Hematopoietic multipotent progenitor cell treated with erythropoietin and hydrocortisone succinate and interleukin-3 and kit ligand, for 4 days (in vitro differentiated cells): ENCODE measurements around the gene USP27X.

Source experiments
- DNase-seq: peaks from one replicate; pipeline ENCODE4 v3.0.0-alpha.2; 2015

USP27X gene

DNA sequence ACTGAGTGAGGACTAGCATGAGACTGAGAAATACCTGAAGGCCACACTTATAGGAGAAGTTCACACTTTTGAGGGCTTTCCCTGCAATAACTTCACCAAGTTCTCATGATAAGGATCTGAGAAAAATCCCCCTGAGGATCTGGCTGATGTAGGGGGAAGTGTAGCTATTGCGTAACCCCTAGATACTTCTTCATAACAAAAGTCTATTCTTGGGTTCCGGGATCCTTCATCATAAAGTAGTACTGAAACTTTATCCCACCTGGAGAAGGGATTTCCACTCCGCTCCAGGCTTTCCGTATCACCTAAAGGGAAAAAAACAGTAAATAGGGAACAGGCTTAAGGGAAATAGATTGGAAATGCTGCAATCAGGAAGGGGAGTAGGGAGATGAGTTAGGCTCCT lies 13.3 kb downstream of the USP27X start:
- DNase-seq = peak; percentile 24

DNA sequence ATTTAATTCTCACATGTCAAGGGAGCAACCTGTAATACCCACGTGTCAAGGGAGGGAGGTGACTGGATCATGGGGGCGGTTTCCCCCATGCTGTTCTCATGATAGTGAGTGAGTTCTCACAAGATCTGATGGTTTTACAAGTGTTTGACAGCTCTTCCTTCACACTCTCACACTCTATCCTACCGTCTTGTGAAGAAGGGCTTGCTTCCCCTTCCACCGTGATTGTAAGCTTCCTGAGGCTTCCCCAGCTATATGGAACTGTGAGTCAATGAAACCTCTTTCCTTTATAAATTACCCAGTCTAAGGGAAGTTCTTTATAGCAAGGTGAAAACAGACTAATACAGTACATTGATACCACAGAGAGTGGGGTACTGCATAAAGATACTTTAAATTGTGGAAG lies 17.7 kb downstream of the USP27X start:
- DNase-seq = no peak

DNA sequence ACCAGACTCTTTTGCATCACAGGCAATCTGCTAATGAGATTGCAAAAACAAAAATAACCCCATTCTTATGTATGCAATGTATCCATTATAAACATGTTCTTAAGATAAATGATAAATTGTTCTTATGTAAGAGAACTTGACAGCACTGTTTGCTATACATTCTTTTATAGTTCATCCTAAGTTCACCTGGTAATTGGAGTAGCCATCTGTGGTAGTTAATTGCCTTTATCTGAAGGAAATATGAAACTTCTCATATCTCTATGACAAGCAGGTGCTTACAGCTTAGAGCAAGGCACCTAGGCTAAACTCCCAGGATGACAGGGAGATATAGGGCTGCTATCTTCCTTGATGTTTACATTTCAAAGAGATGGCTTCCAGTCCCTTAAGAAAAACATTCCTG lies 21.8 kb downstream of the USP27X start:
- no peak for DNase-seq

DNA sequence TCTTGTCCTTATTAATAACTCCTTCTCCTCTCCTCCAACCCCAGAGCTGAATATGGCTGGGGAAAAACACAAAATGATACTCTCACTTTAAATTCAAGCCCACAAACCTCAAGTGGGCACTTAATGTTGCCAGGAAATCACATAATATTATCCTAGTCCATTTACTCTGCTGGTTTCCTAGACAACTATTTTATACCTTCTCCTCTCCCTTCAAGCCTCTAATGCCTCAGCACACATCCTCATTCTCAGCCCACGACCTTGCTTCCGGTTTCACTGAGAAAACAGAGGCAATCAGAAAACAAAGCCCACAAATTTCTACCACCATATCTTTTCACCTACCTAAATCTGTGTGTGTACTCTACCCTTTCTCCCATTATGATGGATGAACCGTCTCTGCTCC lies 31.1 kb downstream of the USP27X start:
- peak; percentile 6 for DNase-seq

DNA sequence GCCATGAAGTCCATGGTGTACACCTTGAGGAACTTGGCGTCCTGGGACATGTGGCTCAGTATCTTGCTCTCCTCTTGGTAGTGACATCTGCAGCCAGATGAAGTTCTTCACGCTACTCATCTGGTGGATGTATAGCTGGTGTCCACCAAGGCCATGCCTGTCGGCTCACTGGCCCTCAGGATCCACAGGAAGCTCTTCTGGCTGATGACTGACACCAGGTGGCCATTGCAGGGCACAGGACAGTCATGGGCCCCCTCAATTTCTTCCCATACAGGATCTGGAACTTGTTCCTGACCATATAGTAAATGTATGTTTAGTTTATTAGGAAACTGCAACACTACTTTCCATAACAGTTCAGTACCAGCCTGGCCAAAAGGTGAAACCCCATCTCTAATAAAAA lies 32.8 kb downstream of the USP27X start:
- no peak for DNase-seq

DNA sequence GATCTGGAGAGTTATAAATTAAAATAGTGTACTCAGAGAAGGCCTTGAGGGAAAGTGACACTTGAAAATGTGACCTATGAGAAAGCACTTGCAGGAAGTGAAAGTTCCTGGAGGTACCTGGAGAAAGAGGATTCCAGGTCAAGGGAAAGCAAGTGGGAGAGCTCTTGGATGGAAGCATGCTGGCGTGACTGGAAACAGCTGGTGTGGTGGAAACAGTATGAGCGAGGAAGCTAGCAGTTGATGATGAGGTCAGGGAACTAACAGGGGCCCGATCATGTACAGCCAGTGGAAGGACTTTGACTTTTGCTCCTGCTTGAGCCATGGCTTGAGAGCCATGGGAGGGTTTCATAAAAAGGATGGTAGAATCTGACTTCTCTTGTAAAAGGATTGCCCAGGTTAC lies 33.6 kb downstream of the USP27X start:
- no peak for DNase-seq

DNA sequence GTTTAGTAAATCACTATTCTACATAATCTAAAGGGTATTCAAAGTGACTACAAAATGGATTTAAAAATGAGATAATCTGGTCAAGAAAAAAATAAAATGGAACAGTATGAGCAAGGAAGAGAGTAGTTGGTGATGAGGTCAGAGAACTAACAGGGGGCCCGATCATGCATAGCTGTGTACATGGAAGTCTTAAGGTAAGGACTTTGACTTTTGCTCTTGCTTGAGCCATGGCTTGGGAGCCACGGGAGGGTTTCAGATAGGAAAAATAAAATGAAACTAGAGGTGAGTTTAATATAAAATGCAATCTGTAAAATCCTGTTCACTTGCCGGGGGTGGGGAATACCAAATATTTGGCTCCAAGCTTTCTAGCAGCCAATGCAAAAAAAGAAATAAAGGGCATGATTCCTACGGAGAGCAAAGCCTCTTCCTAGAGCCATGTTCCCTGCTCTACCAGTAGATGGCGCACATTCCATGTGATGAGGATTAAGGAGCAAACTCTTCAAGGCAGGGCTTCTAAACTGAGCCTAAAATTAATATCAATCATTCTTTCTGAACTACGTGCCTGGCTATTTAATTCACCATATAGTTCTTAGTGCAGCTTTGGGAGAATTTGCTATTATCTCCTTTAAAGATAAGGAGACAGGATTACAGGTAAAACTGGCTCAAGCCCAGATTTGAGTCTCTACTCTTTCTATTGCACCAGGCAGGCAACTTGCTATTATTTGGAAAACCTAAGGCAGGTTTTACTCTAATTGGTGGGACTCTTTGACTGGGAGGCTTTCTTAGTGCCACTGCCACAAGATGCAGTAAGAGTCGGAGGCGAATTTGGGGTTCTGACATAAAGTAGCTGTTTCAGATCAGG lies 36.3 kb downstream of the USP27X start:
- peak; percentile 76 for DNase-seq

DNA sequence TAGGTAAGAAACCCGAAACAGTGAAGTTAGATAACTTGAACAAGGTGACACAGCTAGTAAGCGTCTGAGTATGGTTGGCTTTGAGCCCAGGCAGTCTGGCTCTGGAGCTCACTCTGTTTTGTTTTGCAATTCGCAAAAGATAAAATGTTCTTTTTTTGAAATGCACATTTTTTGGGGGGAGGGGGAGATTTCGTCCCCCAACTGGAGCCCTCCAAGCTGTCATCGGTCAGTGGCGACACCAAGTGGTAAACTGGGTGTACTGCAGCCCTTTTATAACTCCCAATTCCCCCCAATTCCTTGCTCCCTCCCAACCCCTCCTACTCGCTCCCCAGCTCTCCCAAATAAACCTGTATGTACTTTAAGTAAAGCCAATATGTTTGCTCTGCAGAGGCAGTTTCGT lies 40.3 kb downstream of the USP27X start:
- peak; percentile 48 for DNase-seq

DNA sequence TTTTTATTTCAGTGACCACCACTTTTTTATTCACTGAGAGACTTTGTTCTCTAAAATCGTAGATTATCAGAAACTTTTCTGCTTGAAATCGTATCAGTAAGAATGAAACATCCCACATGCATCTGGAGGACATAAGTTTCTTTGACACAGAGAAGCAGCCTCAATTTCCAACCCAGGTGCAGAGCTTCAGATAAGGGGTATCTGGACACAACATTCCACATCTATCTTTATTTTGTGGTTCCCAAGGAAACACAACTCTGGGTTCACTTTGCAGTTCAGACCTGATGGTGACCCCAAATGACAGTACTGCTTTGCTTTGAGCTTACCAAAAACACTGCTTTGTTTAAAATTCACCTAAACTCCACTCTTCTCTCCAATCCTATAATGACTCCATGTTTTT lies 41.8 kb downstream of the USP27X start:
- DNase-seq = peak; percentile 53

DNA sequence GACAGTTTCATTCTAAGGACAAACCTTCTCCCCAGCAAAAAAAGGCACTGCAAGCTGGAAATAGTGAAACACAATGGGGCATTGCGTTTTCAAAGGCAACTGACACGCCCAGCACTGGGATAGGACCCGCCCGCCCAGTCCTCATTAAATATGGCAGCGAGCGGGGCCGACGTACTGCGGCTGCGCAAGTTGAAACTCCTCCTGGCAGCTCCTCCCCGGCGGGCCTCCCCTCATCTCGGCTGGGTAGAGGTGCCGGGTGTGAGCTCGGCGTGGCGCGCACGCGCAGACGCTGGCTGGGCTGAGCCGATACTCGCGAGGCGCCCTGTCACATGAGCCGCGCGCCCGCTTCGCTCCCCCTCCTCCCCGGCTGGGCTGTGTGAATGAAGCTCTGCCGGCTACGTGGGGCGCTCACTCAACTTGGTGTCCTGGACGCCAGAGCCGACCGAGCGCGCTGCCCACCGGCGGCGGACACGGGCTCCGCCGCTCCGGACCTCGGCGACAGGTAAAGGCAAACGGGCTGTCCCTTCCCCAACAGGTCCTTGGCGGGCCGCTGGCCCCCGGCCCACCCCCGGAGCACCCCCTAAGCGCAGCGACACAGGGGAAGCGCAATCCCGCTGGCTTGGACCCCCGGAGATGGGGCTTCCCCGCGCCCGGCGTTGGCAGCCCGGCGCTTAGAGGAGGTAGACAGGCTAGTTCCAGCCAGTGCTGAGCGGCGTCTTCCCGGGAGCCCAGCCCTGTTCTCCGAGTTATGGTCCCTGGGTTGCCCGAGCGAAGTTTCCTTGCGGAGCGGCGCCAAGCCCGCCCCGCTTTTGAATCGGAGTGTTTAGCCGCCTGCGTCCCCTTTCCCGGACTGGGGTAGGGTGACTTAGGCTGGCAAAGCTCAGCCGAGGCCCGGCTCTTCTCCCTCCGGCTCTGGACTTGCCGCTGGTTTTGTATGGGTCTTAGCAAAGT lies 43.3 kb downstream of the USP27X start, which contains the start of gene CLCN5:
CLCN5 (plus strand) TSS at position 306 of the 951 bp plus-strand sequence. CDS start 2,703 bp downstream, outside the sequence.
- peak; percentile 97 for DNase-seq

DNA sequence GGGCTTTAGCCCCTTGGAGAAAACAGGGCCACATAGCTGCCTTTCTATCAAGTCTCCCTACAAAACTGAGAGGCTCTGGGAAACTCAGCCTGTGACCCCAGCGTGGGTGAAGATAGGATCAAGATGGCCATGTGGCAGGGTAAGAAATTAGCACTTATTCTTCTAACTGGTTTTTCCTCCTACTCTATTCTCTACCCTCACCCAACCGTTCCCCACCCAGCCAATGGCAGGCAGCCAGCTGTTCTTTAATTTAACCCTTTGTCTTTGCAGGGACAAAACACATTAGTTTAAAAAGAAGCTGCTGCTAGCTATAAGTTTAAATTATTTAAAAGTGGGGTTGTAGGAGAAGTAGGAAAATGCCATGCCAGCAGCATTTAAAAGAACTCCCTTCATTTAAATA lies 45.9 kb downstream of the USP27X start:
- peak; percentile 56 for DNase-seq

DNA sequence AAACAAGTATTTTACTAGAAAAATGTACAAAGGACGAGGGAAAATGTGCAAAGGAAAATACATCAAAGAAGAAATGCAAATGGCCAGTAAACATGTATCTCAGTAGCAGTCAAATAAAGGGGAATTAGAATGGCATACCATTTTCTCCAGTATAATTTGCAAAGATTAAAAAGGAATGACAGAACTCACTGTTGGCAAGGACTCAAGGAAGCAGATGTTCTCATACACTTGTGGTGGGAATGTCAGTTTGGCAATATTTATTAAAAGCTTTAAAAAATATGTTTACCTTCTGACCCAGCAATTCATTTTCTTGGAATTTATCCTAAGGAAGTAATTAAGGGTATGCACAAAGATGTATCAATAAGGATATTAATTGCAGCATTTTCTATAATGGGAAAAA lies 50.8 kb downstream of the USP27X start:
- DNase-seq = no peak
